Measurements from ENCODE around the gene RNF112. TPM values are rescaled to one million over a fixed set of nuclear protein-coding genes. Genes with fewer than 3 reads are reported as not detected.

The RNF112 gene
- total RNA-seq, 4 donors from 2014 or later, result 1.4 to 7.6 (median 2.6) TPM

DNA sequence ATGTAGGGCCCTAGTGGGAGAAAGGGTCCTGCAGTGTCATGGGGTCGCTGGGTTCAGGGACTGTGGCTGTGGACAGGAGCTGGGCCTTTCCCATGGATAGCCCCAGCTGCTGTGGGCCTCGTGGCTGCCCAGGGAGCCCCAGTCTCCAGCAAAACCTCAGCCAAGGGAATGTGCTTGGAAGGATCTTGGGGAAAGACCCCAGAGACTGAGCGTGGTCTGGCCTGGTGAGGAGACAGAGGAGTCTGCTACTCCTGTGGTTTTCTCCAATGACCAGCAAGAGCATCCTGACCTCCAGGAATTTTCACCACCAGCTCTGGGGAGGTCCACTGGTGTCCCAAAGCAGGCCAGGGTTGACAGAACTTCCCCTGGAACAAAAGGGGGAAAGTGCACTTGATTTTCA, 42.3 kb downstream of the RNF112 start:
- no CpG with 5 or more reads among the region's 3 CpGs for WGBS, 2 donors (ENCODE audit: low coverage in 1 of 2)
- TF ChIP-seq POLR2AphosphoS5 (IDR thresholded peaks at IDR 0.05) (no peak), EP300 (IDR thresholded peaks at IDR 0.05) (no peak), POLR2A (IDR thresholded peaks at IDR 0.05) (no peak)
- TF ChIP-seq, protein P1, sequence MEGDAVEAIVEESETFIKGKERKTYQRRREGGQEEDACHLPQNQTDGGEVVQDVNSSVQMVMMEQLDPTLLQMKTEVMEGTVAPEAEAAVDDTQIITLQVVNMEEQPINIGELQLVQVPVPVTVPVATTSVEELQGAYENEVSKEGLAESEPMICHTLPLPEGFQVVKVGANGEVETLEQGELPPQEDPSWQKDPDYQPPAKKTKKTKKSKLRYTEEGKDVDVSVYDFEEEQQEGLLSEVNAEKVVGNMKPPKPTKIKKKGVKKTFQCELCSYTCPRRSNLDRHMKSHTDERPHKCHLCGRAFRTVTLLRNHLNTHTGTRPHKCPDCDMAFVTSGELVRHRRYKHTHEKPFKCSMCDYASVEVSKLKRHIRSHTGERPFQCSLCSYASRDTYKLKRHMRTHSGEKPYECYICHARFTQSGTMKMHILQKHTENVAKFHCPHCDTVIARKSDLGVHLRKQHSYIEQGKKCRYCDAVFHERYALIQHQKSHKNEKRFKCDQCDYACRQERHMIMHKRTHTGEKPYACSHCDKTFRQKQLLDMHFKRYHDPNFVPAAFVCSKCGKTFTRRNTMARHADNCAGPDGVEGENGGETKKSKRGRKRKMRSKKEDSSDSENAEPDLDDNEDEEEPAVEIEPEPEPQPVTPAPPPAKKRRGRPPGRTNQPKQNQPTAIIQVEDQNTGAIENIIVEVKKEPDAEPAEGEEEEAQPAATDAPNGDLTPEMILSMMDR (IDR thresholded peaks at IDR 0.05), result no peak

DNA sequence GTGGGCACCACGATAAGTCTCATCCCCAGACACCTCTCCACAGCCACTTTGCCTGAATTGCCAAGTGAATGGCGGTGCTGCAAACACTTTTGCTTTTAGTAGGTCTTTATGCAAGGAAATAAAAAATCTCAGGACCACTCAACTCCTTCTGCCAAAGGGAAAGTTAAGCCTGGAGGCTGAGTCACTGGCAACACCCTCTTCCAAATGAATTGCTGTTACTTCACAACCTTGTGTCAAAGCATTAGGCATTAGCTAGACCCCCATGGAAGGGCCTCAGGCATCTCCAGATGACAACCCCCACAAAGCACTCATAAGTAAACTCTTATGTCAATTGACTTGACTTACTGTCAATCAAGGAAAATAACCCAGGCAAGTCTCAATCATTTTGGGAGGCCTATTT, 43.0 kb downstream of the RNF112 start:
- 89 to 100% methylated on average over 2 of the region's 2 CpGs for WGBS, 2 donors (ENCODE audit: low coverage in 1 of 2)
- no peaks in the 10 kb centered on the region for H3K36me3 ChIP-seq
- H3K27me3 ChIP-seq, result no peaks in the 10 kb centered on the region
- no peak overlapping the region for H3K27ac ChIP-seq
- no peak for ATAC-seq
- H3K4me3 ChIP-seq, result no peak overlapping the region
- no peaks in the 10 kb centered on the region for H3K9me3 ChIP-seq
- TF ChIP-seq EP300 (IDR thresholded peaks at IDR 0.05), result no peak
- no peak for TF ChIP-seq POLR2AphosphoS5 (IDR thresholded peaks at IDR 0.05)
- no peak for TF ChIP-seq POLR2A (IDR thresholded peaks at IDR 0.05)
- TF ChIP-seq, protein P1 (IDR thresholded peaks at IDR 0.05), result no peak
- peaks cover 2 to 7% (median 3%) of the 10 kb centered on the region in 3 donors for H3K4me1 ChIP-seq

More for the DNA sequence above, 42.3 kb downstream of the RNF112 start:
- Histone ChIP-seq H3K4me3 (no peak overlapping the region), H3K27ac (no peak overlapping the region), H3K9me3 (no peaks in the 10 kb centered on the region), H3K4me1 (peaks cover 9 to 14% (median 9%) of the 10 kb centered on the region in 3 donors), H3K36me3 (no peaks in the 10 kb centered on the region), H3K27me3 (no peaks in the 10 kb centered on the region)
- ATAC-seq, result no peak

DNA sequence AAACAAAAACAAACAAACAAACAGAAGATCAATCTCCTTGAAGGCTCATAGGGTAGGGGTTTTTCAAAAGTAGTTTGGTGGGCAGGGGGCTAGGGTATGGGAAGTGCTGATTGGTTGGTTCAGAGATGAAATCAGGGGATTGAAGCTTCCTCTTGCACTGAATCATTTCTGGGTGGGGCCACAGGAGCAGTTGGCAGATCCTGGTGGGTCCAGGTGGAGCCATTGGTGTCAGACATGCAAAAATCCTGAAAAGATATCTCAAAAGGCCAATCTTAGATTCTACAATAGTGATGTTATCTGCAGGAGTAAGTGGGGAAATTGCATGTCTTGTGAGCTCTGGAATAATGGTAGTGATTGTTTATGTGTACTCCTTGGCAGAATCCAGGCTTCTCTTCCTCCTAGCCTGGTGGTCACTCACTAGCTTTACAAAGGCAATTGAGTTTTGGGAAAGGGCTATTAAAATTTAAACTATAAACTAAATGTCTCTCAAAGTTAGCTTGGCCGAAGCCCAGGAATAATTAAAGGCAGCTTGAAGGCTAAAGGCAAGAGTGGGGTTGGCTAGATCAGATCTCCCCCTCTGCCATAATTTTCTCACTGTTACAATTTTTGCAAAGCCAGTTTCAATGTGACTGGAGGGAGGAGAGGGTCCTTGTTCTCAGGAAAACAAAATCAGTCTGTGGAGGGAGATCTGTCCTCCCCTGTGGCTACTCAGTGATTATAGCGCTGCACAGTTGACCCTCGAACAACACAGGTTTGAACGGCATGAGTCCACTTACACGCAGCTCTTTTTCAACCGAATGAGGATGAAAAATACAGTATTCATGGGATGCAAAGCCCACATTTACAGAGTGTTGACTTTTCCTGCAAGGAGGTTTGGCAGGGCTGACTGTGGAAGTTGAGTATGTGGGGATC, 45.2 kb downstream of the RNF112 start:
- Histone ChIP-seq H3K27ac (no peak overlapping the region), H3K9me3 (no peaks in the 10 kb centered on the region), H3K36me3 (no peaks in the 10 kb centered on the region), H3K4me3 (no peak overlapping the region), H3K27me3 (no peaks in the 10 kb centered on the region), H3K4me1 (peaks cover 0 to 8% (median 4%) of the 10 kb centered on the region in 3 donors)
- TF ChIP-seq EP300 (IDR thresholded peaks at IDR 0.05) (no peak), POLR2AphosphoS5 (IDR thresholded peaks at IDR 0.05) (no peak), POLR2A (IDR thresholded peaks at IDR 0.05) (no peak)
- TF ChIP-seq, protein P1 (IDR thresholded peaks at IDR 0.05), result no peak
- ATAC-seq, result no peak
- 73% methylated on average over 2 of the region's 6 CpGs; no CpG with 5 or more reads in 1 of the 2 donors for WGBS, 2 donors (ENCODE audit: low coverage in 1 of 2)

DNA sequence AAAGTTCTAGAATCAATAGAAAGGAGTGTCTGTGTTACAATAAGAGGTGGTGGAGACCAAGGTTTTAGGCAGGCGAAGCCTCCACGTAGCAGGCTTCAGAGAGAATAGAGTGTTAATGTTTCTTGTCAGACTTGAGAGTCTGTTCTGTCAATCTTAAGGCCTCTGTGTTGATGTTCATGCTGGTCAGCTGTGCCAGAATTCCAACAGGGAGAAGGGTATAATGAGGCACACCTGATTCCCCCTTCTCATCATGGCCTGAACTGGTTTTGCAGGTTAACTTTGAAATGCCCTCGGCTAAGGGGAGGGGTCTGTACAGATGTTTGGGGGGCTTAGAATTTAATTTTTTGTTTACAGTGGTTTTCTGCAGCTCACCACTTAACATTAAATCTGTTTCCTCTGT, 46.0 kb downstream of the RNF112 start:
- peaks cover 0 to 16% (median 9%) of the 10 kb centered on the region in 3 donors for H3K4me1 ChIP-seq
- no peak overlapping the region for H3K27ac ChIP-seq
- TF ChIP-seq, protein P1 (IDR thresholded peaks at IDR 0.05), result no peak
- TF ChIP-seq EP300 (IDR thresholded peaks at IDR 0.05) (no peak), POLR2A (IDR thresholded peaks at IDR 0.05) (no peak), POLR2AphosphoS5 (IDR thresholded peaks at IDR 0.05) (no peak)
- no peaks in the 10 kb centered on the region for H3K9me3 ChIP-seq
- no peak overlapping the region for H3K4me3 ChIP-seq
- 93 to 100% methylated on average over 1 to 3 of the region's 3 CpGs for WGBS, 2 donors (ENCODE audit: low coverage in 1 of 2)
- H3K27me3 ChIP-seq, result no peaks in the 10 kb centered on the region
- ATAC-seq, result no peak
- H3K36me3 ChIP-seq, result no peaks in the 10 kb centered on the region
